H1 (cell line): ENCODE data around the gene C16orf90. TPM values are rescaled to one million over a fixed set of nuclear protein-coding genes. Genes with fewer than 3 reads are reported as not detected.

Source experiments
- CBX5 ChIP-seq: fragments of 300-800, 300-1000 bp; sonication (generic); IDR thresholded peaks from 2 replicates; pipeline ENCODE4 v1.7.1; 2016; ENCODE audit warnings: antibody characterized with exemption, low read length, low read depth
- JUN ChIP-seq: IDR thresholded peaks from 2 replicates; pipeline ENCODE4 v1.6.1; 2011; ENCODE audit warnings: low read depth, mild to moderate bottlenecking, improper control_type of control experiment, low read length
- RAD21 ChIP-seq, 2 experiments: IDR thresholded peaks in 1 of 2; conservative IDR thresholded peaks in 1 of 2; 2 replicates each; pipeline ENCODE4 v1.6.1; 2011; ENCODE audit warnings: low read depth in 2 of 2, low read length in 2 of 2, improper control_type of control experiment in 1 of 2, inconsistent platforms in 1 of 2, mild to moderate bottlenecking in 1 of 2, moderate library complexity in 1 of 2
- RNF2 ChIP-seq: fragments of 200-900, 300-1000 bp; sonication (generic); IDR thresholded peaks from 2 replicates; pipeline ENCODE4 v1.7.1; 2016; ENCODE audit warnings: borderline replicate concordance, low read depth, mild to moderate bottlenecking, antibody characterized with exemption, low read length; ENCODE audit not compliant: poor library complexity, severe bottlenecking; ENCODE audit errors: missing control alignments
- SAP30 ChIP-seq: fragments of 300-600 bp; sonication (generic); IDR thresholded peaks from 2 replicates; pipeline ENCODE4 v1.7.1; 2012; ENCODE audit warnings: low read length, moderate library complexity, mild to moderate bottlenecking, inconsistent platforms; ENCODE audit not compliant: insufficient read depth, insufficient replicate concordance
- TBP ChIP-seq: IDR thresholded peaks from 2 replicates; pipeline ENCODE4 v1.6.1; 2011; ENCODE audit warnings: low read depth, low read length, improper control_type of control experiment
- polyA plus RNA-seq, 7 experiments: library from polyadenylated mRNA; depleted of rRNA in 3 of 7; stranded (reverse) in 5 of 7; unstranded in 2 of 7; fragments of >200 nt in 5 of 7; fragments of 200-250 nt in 2 of 7; gene quantifications; 1 replicate in 5 of 7; 2 replicates in 1 of 7; 4 replicates in 1 of 7; pipeline versions ENCODE4 v1.2.1 to v1.2.3, GENCODE V29; 2011 to 2013; ENCODE audit warnings: missing spikeins in 2 of 7, mixed read lengths in 2 of 7
- total RNA-seq: library from RNA; stranded (reverse); fragmentation: NEBNext Ultra II Directional; extraction: Animal tissue kit (Norgen Biotek cat#: 25700); gene quantifications from 2 replicates; pipeline ENCODE4 v1.2.1, GENCODE V29; 2021

The C16orf90 gene
- total and polyA plus RNA-seq, 2 of the 8 experiments (the other 6 are each of a cell fraction or from before 2014, with no cell fraction given), result not detected

GRCh38 chr16:3485821-3486505 is 9.3 kb downstream of the C16orf90 start (continued):
- TF ChIP-seq CBX5 (no peak), RNF2 (no peak), JUN (no peak), TBP (no peak), RAD21 (IDR thresholded peaks at IDR 0.05 in 1 of 2, conservative IDR thresholded peaks at IDR 0.05 in 1 of 2; ENCODE audit: low read depth in 2 of 2, low read length in 2 of 2) (peak; percentile 32 to 50; a peak in 3 of 4 replicates), SAP30 (no peak)
